ENCODE results near the gene RPS19BP1.
A peak's percentile ranks its signal among the peaks of the same experiment; 100 is the strongest.
"Not testable (repeated sequence)": the region's sequence is repeated elsewhere in the genome, so short reads cannot be mapped to it uniquely, and the experiment has no call there.

RPS19BP1 gene

DNA sequence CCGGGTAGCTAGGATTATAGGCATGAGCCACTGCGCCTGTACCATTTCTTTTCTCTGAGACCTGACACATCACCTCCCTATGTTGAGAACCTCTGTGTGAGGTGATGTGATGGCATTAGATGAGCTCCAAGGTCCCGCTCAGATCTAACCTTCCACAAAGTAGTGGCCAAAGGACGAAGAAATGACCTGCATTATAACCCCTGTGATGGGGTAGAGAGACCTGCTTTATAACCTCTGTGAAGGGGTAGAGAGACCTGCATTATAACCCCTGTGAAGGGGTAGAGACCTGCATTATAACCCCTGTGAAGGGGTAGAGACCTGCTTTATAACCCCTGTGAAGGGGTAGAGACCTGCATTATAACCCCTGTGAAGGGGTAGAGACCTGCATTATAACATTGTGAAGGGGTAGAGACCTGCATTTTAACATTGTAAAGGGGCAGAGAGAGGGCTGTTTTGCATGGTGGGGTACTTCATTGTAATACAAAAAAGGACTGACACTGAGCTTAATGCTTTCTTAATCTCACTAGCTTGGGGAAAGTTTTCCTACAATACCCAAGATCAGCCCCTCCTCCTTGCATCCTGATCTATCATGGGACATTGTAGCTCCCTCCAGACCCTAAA, 21.9 kb downstream of the RPS19BP1 start:
- DNase-seq = no peak

DNA sequence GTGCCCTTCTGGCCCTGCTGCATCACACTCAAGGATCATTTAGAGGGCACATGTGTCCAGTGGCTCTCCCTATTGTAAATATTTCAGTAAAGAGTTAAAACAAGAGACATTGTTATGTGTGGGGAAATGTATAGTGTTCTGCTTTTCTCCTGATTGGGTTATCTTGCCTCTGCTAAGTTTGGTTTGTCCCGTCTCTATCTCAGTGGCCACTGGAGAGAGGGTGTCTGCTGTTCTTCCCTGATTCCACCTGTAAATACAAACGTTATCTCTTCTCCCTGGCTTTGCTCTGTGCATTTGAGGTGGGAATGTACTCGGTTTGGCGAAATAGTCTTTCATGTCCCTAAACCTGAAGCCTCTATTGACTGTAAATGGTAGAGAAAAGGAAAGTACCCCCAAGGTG, 24.2 kb downstream of the RPS19BP1 start:
- DNase-seq = no peak

DNA sequence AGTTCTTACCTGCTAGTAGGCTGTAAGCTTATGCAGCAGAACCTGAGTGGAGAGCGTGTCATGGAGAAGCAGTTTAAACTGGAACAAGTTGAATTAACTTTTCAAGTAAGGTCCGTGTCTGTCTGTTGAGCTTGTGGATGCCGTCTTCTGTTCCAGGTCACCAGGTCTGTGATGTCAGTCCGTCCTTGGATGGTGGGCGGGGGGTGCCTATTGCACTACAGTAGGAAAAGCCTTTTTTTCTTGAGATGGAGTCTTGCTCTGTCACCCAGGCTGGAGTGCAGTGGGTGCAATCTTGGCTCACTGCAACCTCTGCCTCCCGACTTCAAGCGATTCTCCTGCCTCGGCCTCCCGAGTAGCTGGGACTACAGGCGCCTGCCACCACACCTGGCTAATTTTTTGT, 25.5 kb downstream of the RPS19BP1 start:
- not testable (repeated sequence) for DNase-seq

DNA sequence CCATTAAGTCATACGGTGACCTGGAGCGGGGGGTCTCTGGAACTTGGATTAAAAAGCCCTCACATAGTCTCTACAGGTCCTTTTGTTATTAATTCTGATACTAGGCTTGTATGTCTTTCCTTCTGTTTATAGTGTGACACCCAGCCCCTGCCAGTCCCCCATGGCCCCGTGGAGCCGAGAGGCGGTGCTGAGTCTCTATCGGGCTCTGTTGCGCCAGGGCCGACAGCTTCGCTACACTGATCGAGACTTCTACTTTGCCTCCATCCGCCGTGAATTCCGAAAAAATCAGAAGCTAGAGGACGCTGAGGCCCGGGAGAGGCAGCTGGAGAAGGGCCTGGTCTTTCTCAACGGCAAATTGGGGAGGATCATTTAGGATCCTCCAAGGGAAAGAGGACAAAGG, 28.5 kb downstream of the RPS19BP1 start:
- no peak for DNase-seq

DNA sequence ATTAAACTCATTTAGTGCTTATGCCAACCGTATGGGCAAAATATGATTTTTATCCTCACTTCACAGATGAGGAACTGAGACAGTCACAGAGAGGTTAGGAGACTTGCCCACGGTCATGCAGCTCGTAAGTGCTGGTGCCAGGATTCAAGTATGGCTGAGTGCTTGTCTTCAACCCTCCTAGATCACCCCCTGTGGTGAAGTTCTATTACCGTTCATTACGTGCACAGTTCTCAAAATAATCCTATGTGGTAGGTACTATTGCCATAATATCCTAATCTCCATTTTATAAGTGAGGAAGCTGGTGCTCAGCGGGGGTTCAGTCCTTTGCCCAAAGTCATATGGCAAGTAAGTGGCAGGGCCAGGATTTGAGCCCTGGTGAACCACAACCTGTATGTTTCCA, 28.9 kb downstream of the RPS19BP1 start:
- DNase-seq = no peak

DNA sequence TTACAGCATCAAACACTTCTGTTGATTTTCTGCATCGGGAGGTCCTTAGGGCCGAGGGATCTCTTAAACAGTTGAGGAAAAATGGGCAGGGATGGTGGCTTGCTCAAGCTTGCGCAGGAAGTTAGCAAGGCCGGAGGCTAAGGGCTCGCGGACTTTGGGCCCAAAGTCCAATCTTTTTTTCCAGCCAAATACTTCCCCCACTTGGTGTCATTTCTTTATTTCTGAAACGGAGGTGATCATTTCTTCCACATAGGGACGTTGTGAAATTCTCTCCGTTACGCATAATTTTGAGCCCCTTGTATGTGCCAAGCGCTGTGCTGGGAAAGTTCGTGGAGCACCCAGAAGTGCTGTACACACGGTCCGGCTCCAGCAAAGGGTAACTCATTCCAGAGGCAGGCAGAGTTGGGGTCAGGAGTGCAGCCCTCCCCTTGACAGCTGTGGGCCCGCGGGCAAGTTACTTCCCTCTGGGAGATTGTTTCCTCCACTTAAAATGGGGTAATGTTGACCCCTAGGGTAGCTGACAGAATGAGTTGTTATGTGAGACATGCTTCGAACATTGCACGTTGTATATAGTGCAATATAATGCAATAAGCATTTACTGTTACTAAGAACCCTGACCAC, 29.6 kb downstream of the RPS19BP1 start:
- DNase-seq = no peak

DNA sequence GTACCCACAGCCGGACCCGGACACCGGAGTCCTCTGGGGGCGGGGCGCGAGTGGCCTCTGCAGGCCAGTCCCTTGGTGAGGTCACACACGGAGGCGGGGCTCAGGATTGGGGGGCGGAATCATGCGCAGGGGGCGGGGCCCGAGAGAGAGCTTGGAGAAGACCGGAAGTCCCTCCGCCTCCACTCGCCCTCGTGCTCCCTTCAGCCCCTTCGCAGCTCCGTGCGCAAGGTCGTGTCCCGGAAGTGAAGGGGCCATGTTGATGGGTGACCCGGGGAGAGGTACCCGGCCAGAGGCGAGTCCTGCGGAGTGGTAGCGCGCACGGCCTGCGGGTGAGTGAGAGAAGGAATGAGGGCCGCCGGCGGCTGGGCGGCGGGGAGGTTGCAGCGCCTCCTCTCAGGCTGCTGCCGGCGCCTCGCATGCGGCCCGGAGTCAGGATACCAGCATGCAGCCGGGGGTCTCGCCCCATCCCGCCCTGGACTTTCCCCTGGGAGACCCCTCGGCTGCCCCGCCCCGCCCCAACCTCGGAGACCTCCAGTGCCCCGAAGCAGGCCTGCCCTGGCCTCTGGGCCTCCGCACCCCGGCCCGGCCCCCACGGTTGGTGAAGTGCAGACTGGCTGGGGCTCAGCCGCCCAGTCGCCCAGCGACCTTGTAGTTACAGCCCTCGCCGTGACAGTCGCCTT, 30.3 kb downstream of the RPS19BP1 start, which contains the start of gene MIEF1:
MIEF1 (plus strand) TSS at position 182 of the 680 bp plus-strand sequence. CDS start 9,005 bp downstream, outside the sequence.
- peak; percentile 94 to 95 for DNase-seq

DNA sequence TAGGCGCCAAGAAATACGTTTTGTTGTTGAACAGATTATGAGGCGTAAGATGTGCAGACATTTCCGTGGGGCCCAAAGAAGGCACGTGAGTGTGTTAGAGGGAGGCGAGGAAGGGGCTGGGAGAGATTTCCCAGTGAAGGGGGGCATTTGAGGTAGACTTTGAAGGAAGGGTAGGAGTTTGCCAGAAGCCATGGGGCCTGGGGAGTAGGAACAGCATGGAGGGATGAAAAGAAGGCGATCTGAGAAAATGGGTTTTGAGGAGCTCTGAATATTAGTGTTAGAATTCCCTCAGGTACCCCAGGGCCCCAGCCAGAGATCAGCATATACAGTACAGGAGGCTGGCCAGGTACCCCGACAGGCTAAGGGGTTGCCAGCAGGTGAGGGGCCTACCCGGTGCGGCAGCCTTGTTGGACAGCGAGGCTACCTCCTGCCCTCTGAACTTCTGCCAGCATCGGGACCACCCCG, 30.9 kb downstream of the RPS19BP1 start:
- DNase-seq = no peak

DNA sequence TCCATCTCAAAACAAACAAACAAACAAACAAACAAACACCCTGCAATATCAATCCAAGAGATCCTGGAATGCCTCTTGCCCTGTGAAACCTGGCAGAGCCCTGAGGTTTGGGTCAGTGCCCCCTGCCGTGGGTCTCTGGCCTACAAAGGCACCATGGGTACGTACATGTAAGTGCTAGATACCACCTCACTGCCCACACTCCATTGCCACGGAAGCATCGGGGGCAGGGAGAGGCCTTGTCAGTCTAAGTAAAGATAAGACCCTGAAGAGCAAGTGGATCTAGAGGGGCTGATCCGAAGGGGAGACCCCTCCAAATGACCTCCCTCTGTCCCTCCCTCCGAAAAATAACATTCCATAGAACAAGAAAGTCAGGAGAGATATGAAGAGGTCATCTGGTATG, 32.4 kb downstream of the RPS19BP1 start:
- DNase-seq = no peak

DNA sequence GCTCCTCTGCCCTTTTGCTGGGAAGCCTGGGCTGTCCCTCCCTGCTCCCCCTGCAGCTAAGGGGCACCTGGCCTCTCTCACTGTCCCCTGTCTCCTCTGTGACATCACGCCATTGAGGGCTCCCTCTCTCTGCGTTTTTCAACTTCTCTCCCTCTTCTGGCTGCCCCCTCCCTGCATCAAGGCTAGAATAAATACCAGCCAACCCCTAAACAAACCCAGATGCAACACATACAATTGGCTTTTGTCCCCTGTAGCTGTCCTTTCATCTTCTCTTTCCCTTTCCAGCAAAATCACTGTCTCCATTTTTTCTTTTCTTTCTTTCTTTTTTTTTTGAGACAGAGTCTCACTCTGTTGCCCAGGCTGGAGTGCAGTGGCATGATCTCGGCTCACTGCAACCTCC, 33.7 kb downstream of the RPS19BP1 start:
- no peak for DNase-seq

DNA sequence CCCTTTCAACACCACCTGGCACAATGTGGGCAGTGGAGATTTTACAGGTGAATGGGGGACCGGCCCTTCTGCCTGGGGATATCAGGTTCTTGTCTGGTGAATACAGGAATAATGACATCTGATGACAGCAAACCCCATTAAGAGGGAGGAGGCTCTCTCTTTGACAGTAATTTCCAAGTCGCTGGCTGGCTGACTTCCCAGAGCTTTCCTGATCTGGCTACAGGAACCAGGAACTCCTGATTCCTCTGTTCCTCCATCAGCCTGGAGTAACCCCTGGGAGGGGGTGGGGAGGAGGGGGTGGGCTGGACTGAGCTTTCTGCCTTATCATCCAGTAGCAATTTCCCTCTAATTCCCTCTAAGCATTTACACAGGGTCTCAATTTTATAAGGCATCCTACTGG, 34.2 kb downstream of the RPS19BP1 start:
- DNase-seq = no peak

DNA sequence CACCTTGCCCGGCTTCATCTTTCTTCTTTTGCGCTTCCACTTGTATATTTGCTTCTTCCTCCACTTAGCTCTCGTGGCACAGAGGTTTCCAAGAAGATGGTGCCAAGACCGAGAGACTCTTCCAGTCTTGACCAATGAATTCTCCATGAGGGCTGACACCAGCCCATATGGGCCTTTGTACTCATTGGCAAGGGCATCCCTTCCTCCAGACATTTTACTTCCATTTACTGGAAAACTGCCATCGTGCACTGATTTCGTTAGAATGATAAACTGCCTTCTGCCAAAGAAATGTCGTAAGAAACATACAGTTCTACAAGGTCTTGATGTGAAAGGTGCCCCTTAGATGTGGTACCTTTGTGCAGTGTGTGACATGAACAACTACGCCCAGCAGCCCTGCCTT, 35.1 kb downstream of the RPS19BP1 start:
- DNase-seq = no peak

DNA sequence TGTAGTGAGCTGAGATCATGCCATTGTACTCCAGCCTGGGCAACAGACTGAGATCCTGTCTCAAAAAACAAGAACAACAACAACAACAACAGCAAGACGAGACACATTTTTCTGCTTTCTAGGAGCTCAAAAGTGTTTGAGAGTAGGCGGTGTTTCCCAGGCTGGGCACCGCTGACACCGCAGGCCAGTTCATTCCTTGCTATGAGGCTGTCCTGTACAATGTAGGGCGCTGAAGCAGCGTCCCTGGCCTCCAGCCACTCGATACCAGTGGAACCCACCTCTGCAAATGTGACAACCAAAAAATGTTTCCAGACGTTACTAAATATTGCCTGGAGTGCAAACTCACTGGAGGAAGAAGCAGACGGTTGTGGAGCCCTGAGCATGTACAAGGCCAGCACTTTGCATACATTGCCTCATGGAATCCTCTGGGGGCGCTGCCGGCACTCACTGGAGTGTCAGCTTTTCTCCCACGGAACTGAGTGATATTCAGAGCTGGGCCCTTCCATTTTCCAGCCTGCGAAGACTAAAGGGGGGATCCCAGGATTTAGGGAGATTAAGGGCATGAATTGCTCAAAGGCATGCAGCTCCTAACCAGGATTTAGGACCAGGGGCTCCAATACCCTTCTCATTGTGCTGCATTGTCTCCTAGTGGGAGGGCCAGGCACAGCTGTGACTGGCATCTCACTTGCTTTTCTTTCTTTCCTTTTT, 36.3 kb downstream of the RPS19BP1 start:
- peak; percentile 56 to 58 for DNase-seq

DNA sequence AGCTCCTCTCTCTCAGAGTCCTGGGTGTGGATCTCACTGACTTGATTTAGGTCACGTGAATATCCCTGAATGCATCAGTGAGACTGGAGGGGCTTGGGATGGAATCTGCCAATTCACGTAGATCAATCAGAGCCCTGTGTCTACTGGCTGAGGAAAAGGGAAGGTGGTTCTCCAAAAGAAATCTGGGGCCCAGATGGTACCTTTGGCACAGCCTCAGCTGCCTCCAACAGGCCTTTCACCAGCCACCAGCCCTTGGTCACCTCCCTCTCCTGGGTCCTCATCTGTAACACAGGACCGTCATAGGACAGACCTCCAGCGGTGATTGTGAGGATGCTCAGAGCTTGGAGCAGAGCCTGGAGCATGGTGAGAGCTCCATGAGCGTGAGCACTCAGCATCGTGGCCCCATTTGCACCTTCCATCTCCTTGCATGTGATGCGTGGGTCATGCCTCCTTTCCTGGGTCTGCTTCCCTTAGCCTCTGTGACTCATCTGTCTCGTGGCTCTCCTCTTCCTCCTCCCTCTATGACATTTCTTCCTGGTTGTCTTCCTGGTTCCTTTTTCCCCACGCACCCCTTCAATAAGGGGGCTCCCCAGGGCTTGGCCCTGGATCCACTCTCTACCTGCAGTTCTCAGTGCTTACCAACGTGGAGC, 38.0 kb downstream of the RPS19BP1 start:
- DNase-seq = no peak

DNA sequence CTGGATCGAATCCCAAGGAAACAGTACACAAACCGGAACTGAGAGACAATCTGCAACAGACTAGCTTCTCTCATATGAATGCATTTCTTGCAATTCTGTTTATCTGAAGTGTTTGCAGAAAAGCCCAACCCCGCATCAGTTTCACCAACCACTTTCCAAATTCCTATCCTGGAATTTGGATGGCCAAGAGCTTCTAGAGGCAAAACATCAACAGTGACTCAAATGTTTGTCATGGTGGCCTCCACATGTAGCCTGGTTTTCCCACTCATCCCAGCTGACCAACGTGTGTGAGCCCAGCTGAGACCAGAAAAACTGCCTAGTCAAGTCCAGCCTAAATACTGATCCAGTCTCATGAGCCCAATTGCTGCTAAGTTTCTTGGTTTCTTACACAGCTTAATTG, 38.8 kb downstream of the RPS19BP1 start:
- DNase-seq = no peak

DNA sequence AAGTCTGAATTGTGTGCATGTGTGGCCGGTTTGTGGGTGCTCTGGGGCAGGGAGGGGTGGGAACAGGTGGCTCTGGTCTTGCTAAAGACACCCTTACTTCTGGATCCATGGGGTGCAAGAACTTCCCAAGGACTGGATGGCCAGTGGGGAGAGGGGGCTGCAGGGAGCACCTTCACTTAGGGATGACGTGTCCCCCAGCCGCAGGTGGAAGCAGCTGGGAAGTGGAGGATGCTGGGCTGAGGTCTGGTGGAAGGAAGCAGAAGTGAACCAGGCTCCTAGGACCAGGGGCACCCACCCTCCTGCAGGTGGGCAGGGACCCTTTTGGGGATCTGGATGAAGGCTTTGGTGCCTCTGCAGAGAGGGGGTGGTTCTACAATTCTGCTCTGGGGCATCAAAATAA, 40.4 kb downstream of the RPS19BP1 start:
- DNase-seq = no peak

DNA sequence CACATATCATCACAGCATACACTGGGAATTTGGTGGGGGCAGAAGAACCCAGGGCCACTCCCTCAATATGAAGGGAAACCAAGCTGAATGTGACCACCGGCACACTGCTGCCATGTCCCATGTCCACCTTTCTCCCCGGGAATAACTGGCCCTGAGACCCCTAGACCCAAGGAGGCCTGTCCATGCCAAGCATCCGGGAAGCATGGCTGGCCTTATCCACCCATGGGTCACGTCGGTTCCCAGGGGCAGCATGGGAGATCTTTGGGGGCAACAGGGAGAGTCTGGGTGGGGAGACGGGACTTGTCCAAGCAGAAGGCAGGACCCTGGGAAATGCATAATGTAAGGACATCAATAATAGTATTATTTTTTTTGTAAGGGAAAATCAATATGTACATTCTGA, 40.9 kb downstream of the RPS19BP1 start:
- DNase-seq = no peak

DNA sequence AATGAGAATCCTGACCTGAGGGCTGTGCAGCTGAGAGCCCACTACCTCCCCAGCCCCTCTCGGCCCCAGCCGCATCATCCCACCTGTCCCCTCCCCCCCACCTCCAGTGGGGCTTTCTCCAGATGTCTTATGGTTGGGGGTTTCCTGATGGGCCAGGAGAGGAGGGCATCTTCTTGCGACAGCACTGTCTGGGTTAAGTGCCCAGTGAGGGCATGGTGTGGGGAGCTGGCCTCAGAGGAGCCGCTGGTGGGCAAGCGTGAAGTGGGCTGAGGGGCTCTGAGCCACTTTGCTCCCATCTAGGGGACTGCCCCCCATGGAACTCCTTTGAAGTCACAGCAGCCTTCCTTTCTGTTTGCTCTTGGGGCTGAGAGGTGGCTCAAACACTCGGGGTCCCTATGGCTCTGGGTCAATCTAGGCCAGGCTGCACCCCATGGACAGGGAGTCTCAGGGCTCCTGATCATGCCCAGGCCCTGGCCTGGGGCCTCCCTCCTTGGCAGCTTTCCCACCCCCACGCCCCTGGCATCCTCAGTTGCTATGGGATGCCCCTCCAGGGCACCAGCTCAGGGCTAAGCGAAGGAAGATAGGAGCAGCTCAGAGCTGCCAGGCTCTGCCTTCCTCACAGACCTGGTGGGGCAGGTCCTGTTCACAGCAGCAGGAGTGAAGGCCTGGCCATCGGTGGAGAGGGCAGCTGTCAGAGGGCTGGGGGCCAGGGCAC, 41.4 kb downstream of the RPS19BP1 start:
- no peak for DNase-seq

DNA sequence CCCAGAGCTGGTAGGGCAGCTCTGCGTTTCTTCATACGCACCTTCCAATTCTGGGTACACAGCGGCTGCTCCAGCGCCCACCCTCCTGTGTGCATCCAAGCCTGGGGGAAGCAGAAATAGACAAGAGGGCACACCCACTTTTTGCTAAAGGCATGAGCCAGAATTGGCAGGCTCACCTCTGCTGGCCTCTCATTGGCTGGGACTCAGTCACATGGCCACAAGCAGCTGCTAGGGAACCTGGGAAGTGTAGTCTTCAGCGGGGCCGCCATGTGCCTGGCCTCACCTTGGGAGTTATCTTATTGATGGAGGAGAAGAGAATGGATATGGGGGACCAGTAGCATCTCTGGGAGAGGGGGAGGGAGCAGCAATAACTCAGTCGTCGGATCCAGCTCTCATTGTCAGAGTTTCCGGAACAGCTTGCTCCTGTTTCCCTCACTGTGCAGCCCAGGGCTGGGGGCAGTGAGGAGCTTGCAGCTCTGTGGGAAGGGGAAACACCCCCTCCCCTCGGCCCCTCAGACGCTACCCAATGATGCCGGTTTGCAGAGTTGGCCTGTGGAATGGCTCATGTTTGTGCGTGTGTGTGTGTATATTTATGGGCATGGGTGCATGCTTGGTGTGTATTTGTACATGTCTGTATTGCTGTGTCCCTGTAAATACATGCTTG, 42.3 kb downstream of the RPS19BP1 start:
- peak; percentile 47 to 62 for DNase-seq

DNA sequence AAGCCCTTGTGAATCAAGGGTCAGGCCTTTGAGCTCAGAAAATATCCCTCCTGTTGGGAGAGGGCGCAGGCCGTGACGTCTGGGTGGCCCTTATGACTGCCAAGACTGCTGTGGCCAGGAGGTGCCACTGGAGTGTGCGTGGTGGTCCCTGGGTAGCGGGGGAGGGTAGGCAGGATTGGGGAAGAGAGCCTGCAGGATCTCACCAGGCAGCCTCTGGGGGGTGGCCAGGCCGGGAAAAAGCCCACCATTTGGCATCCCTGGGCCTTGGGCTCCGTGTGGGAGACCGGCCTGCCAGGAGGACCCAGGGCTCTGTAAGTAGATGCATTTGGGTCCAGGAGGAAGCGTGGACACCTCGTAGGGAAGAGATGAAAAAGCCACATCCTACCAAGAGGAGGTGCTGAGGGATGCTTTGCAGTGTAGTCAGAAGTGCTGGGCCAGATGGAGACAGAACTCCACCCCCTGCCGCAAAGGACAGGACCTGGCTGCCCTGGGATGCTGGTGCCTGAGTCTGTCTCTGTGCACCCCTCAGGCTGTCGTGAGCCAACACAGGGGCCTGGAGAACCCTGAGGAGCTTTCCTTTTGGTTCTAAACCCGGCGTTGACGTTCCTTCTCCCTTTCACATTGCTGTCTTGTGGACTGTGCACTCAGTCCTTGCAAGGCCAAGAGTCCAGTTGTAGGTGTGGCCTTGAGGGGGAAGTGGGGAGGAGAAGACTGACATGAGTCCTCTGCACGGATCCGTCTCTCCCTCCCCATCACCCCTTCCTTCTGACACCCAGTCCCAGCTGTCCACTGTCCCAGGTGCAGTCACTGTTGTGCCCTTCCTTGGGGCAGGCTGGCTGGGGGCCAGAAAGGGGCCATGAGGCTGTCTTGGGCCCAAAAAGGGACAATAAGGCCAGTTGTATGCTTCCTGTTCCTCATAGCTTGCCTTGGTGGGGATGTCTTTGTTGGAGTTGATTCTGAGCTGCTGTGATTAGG, 43.2 kb downstream of the RPS19BP1 start:
- DNase-seq = no peak
